Transverse colon (tissue), 4 donors: ENCODE measurements around the gene NDE1.

Source experiments
- POLR2AphosphoS5 ChIP-seq, 3 donors: sonication (generic); formaldehyde crosslinking; IDR thresholded peaks; one replicate each; pipeline ENCODE4 v1.6.1; 2016; ENCODE audit warnings: antibody characterized with exemption in 3 of 3
- TF ChIP-seq, protein P1 (sequence below), 5 experiments: fragments of 200-600 bp in 3 of 5; fragments of 450-650 bp in 2 of 5; sonication (generic) in 3 of 5; IDR thresholded peaks; 1 replicate in 2 of 5; 2 replicates in 3 of 5; pipeline ENCODE4 v1.5.1; 2016 to 2017; ENCODE audit warnings: antibody characterized with exemption in 5 of 5, inconsistent platforms in 3 of 5, mild to moderate bottlenecking in 2 of 5, moderate library complexity in 1 of 5

GRCh38 chr16:15764112-15764511, 114.1 kb downstream of the NDE1 start:
- TF ChIP-seq POLR2AphosphoS5 (IDR thresholded peaks at IDR 0.05), result no peak
- TF ChIP-seq, protein P1, sequence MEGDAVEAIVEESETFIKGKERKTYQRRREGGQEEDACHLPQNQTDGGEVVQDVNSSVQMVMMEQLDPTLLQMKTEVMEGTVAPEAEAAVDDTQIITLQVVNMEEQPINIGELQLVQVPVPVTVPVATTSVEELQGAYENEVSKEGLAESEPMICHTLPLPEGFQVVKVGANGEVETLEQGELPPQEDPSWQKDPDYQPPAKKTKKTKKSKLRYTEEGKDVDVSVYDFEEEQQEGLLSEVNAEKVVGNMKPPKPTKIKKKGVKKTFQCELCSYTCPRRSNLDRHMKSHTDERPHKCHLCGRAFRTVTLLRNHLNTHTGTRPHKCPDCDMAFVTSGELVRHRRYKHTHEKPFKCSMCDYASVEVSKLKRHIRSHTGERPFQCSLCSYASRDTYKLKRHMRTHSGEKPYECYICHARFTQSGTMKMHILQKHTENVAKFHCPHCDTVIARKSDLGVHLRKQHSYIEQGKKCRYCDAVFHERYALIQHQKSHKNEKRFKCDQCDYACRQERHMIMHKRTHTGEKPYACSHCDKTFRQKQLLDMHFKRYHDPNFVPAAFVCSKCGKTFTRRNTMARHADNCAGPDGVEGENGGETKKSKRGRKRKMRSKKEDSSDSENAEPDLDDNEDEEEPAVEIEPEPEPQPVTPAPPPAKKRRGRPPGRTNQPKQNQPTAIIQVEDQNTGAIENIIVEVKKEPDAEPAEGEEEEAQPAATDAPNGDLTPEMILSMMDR (IDR thresholded peaks at IDR 0.05), result no peak
